Dedifferentiated amniotic fluid mesenchymal stem cell (primary cell): ENCODE data around the gene KIAA1671.

Source experiments
- DNase-seq: peaks from one replicate; pipeline ENCODE4 v3.0.0-alpha.2; 2016; ENCODE audit errors: extremely low spot score

KIAA1671 gene

GRCh38 chr22:25092119-25092518, 139.6 kb downstream of the KIAA1671 start:
- no peak for DNase-seq

GRCh38 chr22:25094579-25094978, 142.1 kb downstream of the KIAA1671 start:
- DNase-seq: no peak

GRCh38 chr22:25095869-25096268, 143.4 kb downstream of the KIAA1671 start:
- no peak for DNase-seq

GRCh38 chr22:25096638-25097405, 144.3 kb downstream of the KIAA1671 start:
- DNase-seq: no peak

GRCh38 chr22:25098445-25099081, 146.0 kb downstream of the KIAA1671 start:
- no peak for DNase-seq

GRCh38 chr22:25099202-25099601, 146.7 kb downstream of the KIAA1671 start:
- no peak for DNase-seq

- no peak for DNase-seq
These were observed 147.9 kb downstream of the KIAA1671 start for GRCh38 chr22:25100402-25100801.

GRCh38 chr22:25100948-25101347, 148.4 kb downstream of the KIAA1671 start:
- no peak for DNase-seq

GRCh38 chr22:25101501-25101900, 149.0 kb downstream of the KIAA1671 start:
- no peak for DNase-seq

- no peak for DNase-seq
These were observed 149.5 kb downstream of the KIAA1671 start for GRCh38 chr22:25101986-25102385.

- DNase-seq: no peak
These were observed 150.2 kb downstream of the KIAA1671 start for GRCh38 chr22:25102722-25103121.

GRCh38 chr22:25104367-25104766, 151.9 kb downstream of the KIAA1671 start:
- DNase-seq: no peak

- no peak for DNase-seq
These were observed 153.5 kb downstream of the KIAA1671 start for GRCh38 chr22:25105817-25106650.

GRCh38 chr22:25109878-25110595, 157.5 kb downstream of the KIAA1671 start:
- DNase-seq: no peak

GRCh38 chr22:25110596-25110845, 158.0 kb downstream of the KIAA1671 start:
- no peak for DNase-seq

GRCh38 chr22:25110846-25111578, 158.5 kb downstream of the KIAA1671 start:
- peak; percentile 53 for DNase-seq

GRCh38 chr22:25111579-25112517, 159.3 kb downstream of the KIAA1671 start:
- no peak for DNase-seq

- DNase-seq: no peak
These were observed 160.2 kb downstream of the KIAA1671 start for GRCh38 chr22:25112538-25113253.

GRCh38 chr22:25113316-25113721, 160.8 kb downstream of the KIAA1671 start:
- no peak for DNase-seq
